SW 1271 (cell line): ENCODE data around the gene LIN54.
"Not testable (repeated sequence)": the region's sequence is repeated elsewhere in the genome, so short reads cannot be mapped to it uniquely, and the experiment has no call there.

Source experiments
- DNase-seq, 2 experiments: peaks; one replicate each; lab custom pipeline; 2025; lab: John Stamatoyannopoulos, UW

LIN54 gene

DNA sequence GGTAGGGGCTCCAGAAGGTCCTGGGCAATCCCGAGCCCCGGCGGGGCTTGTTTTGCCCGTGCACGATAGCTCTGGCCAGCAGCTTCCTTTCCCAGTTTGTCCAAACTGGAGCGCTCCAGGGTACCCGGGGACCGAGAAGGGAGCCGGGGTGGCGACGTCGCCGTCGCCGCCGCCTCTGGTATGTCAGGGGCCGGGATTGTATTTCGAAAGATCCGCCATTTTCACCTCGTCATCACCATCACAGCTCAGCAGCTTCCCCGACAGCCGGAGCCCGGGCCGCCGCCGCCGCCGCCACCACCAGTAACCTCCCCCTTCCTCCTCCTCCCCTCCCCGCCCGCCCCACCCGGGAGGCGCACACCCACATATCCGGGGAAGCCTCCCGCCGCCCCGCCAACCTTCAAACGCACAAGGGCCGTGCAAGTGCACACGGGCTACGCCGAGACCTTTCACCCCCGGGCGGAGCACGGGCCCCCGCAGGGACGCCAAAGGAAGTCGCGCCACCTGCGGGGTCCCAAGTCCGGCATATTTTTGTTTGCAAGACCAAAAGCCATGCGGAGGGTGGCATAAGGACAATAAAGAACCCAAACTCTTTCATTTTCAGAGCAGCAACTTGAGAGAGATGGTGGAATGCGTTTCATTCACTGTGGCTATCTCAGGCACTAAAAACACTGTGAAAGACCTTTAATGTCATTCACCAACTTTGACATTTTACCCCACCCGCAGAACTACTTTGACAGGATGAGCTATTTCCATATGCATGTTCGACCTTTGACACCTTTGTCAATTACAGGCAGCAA lies at the start of gene LIN54:
LIN54 (minus strand) TSS at position 302 of the 797 bp plus-strand sequence. CDS start 25,979 bp downstream, outside the sequence.
- DNase-seq = peak; percentile 4 to 57

- no peak for DNase-seq
These were observed 44.3 kb upstream of the LIN54 start for GRCh38 chr4:83054928-83055327.

DNA sequence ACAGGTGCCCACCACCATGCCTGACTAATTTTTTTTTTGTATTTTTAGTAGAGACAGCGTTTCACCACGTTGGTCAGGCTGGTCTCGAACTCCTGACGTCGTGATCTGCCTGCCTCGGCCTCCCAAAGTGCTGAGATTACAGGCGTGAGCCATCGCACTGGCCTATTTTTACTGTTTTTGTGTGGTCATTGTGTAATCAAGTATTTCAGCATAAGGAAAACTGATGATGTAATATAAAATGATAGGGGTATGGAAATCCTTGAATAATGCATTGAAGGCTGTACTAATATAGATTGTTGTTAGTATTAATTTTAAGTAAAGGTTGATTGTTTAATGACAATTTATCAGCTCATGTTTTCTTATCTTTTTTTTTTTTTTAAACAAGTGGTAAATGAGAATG lies 38.2 kb upstream of the LIN54 start:
- not testable (repeated sequence) for DNase-seq

GRCh38 chr4:83046693-83047473 lies 36.3 kb upstream of the LIN54 start:
- no peak for DNase-seq

- DNase-seq = no peak
These were observed 33.3 kb upstream of the LIN54 start for GRCh38 chr4:83043801-83044407.

DNA sequence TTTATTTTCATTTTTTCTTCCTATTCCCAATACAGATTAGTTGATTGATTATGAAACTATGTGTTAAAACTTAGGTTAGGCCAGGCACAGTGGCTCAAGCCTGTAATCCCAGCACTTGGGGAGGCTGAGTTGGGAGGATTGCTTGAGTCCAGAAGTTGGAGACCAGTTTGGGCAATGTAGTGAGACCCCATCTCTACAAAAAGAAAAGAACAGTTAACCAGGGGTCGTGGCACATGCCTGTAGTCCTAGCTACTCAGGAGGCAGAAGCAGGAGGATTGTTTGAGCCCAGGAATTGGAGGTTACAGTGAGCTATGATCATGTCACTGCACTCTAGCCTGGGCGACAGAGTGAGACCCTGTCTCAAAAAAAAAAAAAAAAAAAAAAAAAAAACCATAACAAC lies 32.5 kb upstream of the LIN54 start:
- not testable (repeated sequence) for DNase-seq

GRCh38 chr4:83040269-83040668 lies 29.6 kb upstream of the LIN54 start:
- DNase-seq = no peak

GRCh38 chr4:83036991-83037665 lies 26.5 kb upstream of the LIN54 start:
- no peak for DNase-seq

DNA sequence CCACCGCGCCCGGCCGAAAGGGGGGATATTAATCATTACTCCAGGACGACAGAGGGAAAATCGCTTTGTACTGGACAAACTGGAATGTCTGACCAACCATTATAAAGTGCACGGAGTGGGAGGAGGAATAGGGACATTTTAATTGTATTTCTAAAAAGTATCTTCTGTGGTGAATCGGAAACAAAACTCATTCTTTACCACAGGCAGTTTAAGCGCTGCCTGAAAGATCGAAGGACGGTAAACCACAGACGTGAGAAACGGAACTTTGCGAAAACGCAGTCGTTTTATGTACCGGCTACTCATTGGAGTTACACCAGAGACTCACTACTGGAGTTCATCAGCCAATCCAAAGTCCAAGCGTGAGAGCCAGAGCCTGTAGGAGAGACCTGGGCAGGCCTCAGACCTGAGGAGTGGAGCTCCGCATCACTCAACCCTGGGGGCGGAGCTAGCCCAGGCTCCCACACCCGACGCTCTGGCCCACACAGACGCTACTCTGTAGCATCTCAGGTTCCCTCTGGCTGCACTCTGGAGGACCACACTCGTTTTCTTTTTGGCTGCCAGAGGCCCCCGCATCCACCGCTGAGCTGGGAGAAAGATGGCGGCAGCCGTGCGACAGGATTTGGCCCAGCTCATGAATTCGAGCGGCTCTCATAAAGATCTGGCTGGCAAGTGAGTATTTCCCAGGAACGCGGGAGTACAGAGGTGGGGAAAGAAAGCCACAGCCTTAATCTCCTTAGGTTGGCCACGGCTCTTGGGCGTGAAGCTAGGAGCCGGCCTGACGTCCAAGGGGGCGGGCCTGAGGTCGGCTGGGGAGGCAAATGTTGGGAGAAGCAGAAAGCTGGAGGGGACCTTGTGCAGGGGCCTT lies 24.2 kb upstream of the LIN54 start, which contains the start of gene COPS4:
COPS4 (plus strand) TSS at position 554 of the 865 bp plus-strand sequence; CDS start at position 596, 42 bp downstream.
- DNase-seq = peak; percentile 92 to 98

DNA sequence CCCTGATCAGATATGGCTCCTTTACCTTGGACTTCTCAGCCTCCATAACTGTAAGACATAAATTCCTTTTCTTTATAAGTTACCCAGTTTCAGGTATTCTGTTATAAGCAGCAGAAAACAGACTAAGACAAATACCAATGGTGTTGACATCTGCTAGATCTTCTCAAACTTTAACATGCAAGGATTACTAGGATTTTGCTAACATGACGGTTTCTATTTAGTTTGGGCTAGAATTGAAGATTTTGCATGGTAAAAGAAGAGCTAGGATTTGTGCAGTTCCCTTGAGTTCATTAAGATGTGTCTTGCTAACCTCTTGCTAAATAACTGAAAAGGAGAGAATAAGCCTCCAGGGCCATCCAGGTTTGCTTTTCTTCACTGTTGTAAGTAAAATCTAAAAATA lies 19.1 kb upstream of the LIN54 start:
- DNase-seq = no peak

DNA sequence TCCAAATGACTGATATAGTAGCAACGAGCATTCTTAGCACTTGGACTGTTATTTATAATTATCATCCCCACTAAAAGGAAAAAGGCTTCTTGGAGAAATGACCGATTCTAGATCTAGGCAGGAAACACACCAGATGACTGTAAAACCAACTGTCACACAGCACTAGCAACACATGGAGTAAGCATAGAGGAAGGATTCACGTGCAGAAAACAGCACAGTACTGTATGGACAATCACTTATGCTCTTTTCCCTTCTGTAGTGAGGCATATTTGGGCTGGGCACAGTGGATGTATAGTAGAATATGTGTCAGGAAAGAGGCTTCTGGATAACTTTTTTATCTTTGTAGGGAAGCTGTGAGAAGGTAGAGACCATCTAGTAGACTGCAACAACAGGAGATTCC lies 18.4 kb upstream of the LIN54 start:
- no peak for DNase-seq

DNA sequence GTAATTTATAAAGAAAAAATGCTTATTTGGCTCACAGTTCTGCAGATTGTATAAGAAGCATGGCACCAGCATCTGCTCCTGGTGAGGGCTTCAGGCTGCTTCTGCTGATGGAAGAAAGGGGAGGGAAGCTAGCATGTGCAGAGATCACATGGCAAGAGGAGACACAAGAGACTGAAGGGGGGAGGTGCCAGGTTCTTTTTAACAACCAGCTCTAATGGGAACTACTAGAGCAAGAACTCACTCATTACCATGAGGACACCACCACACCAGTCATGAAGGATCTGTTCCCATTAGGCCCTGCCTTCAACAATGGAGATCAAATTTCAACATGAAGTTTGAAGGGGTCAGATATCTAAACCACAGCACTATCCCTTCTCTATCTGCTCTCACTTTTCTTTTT lies 14.9 kb upstream of the LIN54 start:
- no peak for DNase-seq

- DNase-seq = no peak
These were observed 13.6 kb upstream of the LIN54 start for GRCh38 chr4:83024233-83024632.

DNA sequence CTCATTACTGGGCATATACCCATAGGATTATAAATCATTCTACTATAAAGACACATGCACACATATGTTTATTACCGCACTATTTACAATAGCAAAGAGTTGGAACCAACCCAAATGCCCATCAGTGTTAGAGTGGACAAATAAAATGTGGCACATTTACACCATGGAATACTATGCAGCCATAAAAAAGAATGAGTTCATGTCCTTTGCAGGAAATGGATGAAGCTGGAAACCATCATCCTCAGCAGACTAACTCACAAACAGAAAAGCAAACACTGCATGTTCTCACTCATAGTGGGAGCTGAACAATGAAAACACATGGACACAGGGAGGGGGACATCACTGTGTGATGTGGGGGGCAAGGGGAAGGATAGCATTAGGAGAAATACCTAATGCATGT lies 13.0 kb upstream of the LIN54 start:
- DNase-seq = not testable (repeated sequence)

DNA sequence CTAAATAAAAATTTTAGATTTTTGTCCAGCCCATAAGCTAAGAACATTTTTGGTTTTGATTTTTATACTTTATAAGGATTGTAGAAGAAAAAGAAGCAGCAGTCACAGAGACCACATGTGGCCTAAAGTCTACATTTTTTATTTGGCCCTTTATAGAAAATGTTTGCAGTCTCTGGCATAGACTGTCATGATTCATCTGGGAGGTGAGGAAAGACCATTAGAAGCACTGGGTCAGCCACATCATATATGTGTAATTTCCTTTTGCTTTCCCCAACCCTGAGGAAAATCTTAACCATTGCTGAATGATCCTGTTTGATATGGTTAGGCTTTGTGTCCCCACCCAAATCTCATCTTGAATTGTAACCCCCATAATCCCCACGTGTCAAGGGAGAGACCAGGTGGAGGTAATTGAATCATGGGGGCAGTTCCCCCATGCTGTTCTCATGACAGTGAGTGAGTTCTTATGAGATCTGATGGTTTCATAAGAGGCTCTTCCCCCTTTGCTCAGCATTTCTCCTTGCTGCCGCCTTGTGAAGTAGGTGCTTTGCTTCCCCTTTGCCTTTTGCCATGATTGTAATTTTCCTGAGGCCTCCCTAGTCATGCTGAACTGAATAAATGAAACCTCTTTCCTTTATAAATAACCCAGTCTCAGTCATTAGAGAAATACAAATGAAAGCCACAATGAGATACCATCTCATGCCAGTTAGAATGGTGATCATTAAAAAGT lies 12.3 kb upstream of the LIN54 start:
- no peak for DNase-seq

DNA sequence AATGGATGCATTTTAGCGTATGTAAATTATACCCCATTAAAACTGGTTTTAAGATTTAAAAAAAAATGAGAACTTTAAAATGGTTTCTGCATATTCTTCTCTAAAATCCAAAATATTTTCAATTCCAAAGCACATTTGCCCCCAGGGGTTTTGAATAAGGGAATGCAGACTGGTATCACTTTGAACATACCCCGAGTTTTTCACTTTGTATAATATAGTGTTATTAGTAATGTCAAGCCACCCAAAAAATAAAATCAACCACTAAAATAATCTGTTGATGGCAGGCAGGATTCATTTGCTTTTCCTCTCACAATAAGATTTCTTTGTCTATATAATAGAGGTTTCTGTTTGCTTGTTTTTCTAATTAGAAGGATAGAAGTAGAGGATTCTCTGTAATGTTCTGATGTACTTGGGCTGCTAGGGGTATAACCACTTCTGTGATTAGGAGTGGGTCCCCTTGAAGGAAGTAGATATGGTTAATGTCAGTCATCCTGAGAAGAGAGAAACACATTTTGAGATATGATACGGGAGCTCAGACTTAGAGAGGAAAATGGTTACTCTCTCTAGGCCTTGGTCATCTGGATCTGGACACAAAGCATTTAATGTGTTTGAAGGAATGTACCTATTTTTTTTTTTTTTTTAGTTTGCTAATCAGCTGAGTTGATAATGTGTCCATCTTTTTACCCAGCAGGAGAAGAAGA lies 9.3 kb upstream of the LIN54 start:
- no peak for DNase-seq

DNA sequence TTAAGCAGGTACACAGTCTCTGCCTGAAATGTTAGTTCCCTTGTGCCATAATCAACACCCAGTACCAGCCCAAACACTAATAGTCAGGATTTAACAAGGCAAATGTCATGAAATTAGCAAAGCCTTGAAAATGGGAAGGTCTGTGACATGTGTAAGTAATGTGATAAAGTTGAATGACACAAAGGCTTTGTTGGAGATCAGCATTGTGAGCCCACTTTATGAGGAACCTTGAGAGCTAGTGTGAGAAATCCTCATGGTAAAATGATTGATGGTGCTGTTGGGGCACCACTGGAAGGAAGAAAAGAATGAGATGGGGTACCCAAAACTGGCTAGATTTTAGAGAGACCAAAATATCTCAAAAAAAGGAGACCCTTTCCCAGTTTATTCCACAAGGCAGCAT lies 3.3 kb upstream of the LIN54 start:
- no peak for DNase-seq

DNA sequence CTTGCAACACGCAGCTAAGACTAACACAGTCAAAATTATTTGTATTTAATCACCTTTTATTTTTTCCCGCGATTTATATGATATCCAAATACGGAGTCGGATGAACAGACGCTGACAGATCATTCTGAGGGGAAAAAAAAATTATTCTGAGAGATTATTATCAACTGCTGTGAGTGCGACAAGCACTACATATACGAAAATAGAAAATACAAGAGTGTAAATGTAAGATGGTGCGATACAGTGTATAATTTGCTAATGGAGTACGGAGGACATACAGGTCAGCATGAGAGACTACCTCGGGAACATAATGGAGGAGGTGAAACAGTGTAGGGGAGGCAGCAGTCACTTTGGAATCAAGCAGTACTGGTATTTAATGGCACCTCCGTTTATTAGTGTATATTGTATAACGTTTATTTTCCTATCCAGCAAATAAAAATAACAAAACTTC lies 2.8 kb upstream of the LIN54 start:
- DNase-seq = no peak

DNA sequence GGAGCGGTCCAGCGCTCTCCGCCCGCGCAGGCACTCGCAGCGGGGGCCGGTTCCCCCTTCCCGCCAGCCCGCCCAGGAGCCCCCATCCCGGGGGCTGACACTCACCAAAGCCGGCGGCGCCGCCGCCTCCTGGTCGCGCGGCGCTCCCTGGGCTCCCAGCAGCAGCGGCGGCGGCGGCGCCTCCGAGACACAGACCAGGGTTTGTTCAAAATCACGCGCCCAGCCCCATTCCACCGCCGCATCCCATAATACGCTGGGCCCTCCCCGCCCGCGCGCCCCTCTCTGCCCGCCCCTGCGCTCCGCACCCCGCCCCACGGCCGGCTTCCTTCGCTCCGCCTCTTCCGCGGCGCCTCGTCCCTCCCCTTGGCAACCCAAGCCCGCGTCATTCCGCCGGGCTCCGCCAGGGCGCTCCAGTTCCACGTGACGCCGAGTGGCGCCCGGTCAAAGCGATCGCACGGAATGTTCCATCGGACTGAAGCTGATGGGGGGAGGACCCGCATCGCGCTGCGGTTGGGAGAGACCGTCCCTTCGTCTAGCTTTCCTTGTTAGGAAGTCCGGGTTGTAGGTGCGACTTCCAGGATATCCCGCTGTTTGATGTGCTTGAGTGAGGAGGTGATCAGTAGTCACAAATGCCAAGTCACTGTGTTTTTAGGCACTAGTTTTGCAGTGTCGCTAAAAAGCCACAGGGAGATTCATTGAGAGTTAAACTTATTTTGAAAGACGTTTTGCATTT lies 2.2 kb upstream of the LIN54 start:
- DNase-seq = peak; percentile 77 to 88
